ENCODE data around the gene POLA1.

The POLA1 gene

DNA sequence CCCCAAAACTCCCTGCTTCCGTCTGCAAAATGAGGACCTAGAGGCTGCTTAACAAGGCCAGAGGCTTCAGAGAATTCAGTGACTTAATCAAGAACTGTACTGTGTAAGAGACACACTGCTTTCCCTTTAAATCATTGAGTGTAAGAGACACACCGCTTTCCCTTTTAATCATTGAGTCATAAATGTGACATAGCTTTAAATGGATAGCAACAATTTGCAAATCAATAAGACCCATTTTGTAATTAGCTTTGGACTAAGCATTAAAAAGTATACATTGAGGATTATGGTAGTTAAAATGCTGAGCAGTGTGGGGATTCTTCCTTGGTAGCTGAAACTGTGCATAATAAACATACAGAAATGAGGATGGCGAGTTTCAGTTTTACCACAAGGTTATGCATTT is 290.2 kb downstream of the POLA1 start:
- no peaks in the 10 kb centered on the region for H3K36me3 ChIP-seq (ENCODE audit: control insufficient read depth, insufficient read depth, low read length)
- no peak for DNase-seq
- H2BK5ac ChIP-seq (ENCODE audit: low read length) = no peak overlapping the region
- no CpG with 5 or more reads among the region's 3 CpGs for WGBS (ENCODE audit: extremely low coverage, insufficient coverage, low lambda C conversion rate)
- no peaks in the 10 kb centered on the region for H3K4me1 ChIP-seq (ENCODE audit: control insufficient read depth, low read depth, low read length)
- H3K4ac ChIP-seq (ENCODE audit: low read depth, low read length) = no peak overlapping the region
- H3K23ac ChIP-seq (ENCODE audit: low read length) = no peak overlapping the region
- H2BK15ac ChIP-seq (replicated peaks; ENCODE audit: low read depth) = no peak overlapping the region
- no peak overlapping the region for H2AK5ac ChIP-seq (ENCODE audit: low read length)
- no peak overlapping the region for H4K8ac ChIP-seq (ENCODE audit: low read depth, low read length)
- no peak overlapping the region for H3K18ac ChIP-seq (ENCODE audit: low read length)
- no peaks in the 10 kb centered on the region for H3K79me2 ChIP-seq (ENCODE audit: control insufficient read depth, insufficient read depth, low read length)
- H3K27ac ChIP-seq (ENCODE audit: low read depth, low read length) = no peak overlapping the region
- no peak overlapping the region for H3K4me3 ChIP-seq (ENCODE audit: low read length)
- no peak overlapping the region for H4K5ac ChIP-seq (ENCODE audit: low read length)
- no peak overlapping the region for H2BK120ac ChIP-seq (ENCODE audit: low read depth, low read length)
- no peak overlapping the region for H3K56ac ChIP-seq (ENCODE audit: low read length)
- no peaks in the 10 kb centered on the region for H3K79me1 ChIP-seq (ENCODE audit: low read length)
- H3K9ac ChIP-seq (ENCODE audit: low read length) = no peak overlapping the region
- H3K4me2 ChIP-seq (ENCODE audit: low read length) = no peak overlapping the region
- no peaks in the 10 kb centered on the region for H3K27me3 ChIP-seq (ENCODE audit: insufficient read depth, low read length, poor library complexity)

DNA sequence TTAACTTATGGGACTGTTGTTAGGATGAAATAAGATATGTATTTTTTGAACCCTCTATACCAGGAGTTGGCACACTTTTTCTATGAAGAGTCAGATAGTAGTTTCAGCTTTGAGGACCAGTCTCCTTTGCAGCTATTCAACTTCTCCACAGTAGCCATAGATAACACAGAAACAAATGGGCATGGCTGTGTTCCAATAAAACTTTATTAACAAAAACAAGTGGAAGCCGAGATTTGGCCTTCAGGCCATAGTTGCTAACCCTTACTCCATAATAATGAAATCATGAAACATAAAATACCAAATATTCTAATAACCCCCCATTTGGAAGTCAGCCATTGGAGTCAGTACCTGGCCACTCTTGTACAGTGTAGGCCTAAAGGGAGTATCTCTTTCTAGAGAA is 291.4 kb downstream of the POLA1 start:
- Histone ChIP-seq H2AK5ac (ENCODE audit: low read length) (no peak overlapping the region), H3K56ac (ENCODE audit: low read length) (no peak overlapping the region), H3K27me3 (ENCODE audit: insufficient read depth, low read length, poor library complexity) (no peaks in the 10 kb centered on the region), H2BK5ac (ENCODE audit: low read length) (no peak overlapping the region), H3K4me3 (ENCODE audit: low read length) (no peak overlapping the region), H2BK120ac (ENCODE audit: low read depth, low read length) (no peak overlapping the region), H3K4me2 (ENCODE audit: low read length) (no peak overlapping the region), H4K8ac (ENCODE audit: low read depth, low read length) (no peak overlapping the region), H3K79me1 (ENCODE audit: low read length) (no peaks in the 10 kb centered on the region), H3K36me3 (ENCODE audit: control insufficient read depth, insufficient read depth, low read length) (no peaks in the 10 kb centered on the region), H3K23ac (ENCODE audit: low read length) (no peak overlapping the region), H3K79me2 (ENCODE audit: control insufficient read depth, insufficient read depth, low read length) (no peaks in the 10 kb centered on the region), H3K4ac (ENCODE audit: low read depth, low read length) (no peak overlapping the region), H3K18ac (ENCODE audit: low read length) (no peak overlapping the region), H2BK15ac (replicated peaks; ENCODE audit: low read depth) (no peak overlapping the region), H4K5ac (ENCODE audit: low read length) (no peak overlapping the region), H3K27ac (ENCODE audit: low read depth, low read length) (no peak overlapping the region), H3K9ac (ENCODE audit: low read length) (no peak overlapping the region), H3K4me1 (ENCODE audit: control insufficient read depth, low read depth, low read length) (no peaks in the 10 kb centered on the region)
- no CpG with 5 or more reads among the region's 1 CpG for WGBS (ENCODE audit: extremely low coverage, insufficient coverage, low lambda C conversion rate)
- no peak for DNase-seq

DNA sequence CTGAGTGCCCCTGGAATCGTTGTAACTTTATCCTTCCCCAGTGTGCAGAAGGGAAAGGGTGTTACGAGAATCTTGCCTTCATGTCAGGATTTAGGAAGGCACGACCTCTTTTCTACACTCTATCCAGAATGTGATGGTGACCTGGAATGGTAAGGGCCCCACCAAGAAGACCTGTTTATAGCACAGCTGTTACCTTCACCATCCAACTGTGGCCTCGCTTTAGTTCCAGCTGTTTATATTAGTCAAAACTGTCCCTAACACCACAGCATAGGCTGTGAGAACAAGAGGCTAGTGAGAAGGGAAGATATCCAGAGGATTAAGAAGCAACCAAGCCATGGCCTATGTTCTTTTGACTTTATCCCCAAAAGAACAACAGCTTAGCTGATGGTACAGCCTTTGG is 294.0 kb downstream of the POLA1 start:
- H2BK120ac ChIP-seq (ENCODE audit: low read depth, low read length) = no peak overlapping the region
- H3K79me2 ChIP-seq (ENCODE audit: control insufficient read depth, insufficient read depth, low read length) = no peaks in the 10 kb centered on the region
- no peak overlapping the region for H2BK15ac ChIP-seq (replicated peaks; ENCODE audit: low read depth)
- no peaks in the 10 kb centered on the region for H3K36me3 ChIP-seq (ENCODE audit: control insufficient read depth, insufficient read depth, low read length)
- H2BK5ac ChIP-seq (ENCODE audit: low read length) = no peak overlapping the region
- no peaks in the 10 kb centered on the region for H3K27me3 ChIP-seq (ENCODE audit: insufficient read depth, low read length, poor library complexity)
- H3K4me2 ChIP-seq (ENCODE audit: low read length) = no peak overlapping the region
- H4K5ac ChIP-seq (ENCODE audit: low read length) = no peak overlapping the region
- no peak for DNase-seq
- no CpG with 5 or more reads among the region's 4 CpGs for WGBS (ENCODE audit: extremely low coverage, insufficient coverage, low lambda C conversion rate)
- no peaks in the 10 kb centered on the region for H3K4me1 ChIP-seq (ENCODE audit: control insufficient read depth, low read depth, low read length)
- H3K27ac ChIP-seq (ENCODE audit: low read depth, low read length) = no peak overlapping the region
- no peak overlapping the region for H3K4me3 ChIP-seq (ENCODE audit: low read length)
- H3K9ac ChIP-seq (ENCODE audit: low read length) = no peak overlapping the region
- no peak overlapping the region for H4K8ac ChIP-seq (ENCODE audit: low read depth, low read length)
- no peak overlapping the region for H3K23ac ChIP-seq (ENCODE audit: low read length)
- no peak overlapping the region for H3K4ac ChIP-seq (ENCODE audit: low read depth, low read length)
- H3K79me1 ChIP-seq (ENCODE audit: low read length) = no peaks in the 10 kb centered on the region
- H2AK5ac ChIP-seq (ENCODE audit: low read length) = no peak overlapping the region
- no peak overlapping the region for H3K56ac ChIP-seq (ENCODE audit: low read length)
- H3K18ac ChIP-seq (ENCODE audit: low read length) = no peak overlapping the region

DNA sequence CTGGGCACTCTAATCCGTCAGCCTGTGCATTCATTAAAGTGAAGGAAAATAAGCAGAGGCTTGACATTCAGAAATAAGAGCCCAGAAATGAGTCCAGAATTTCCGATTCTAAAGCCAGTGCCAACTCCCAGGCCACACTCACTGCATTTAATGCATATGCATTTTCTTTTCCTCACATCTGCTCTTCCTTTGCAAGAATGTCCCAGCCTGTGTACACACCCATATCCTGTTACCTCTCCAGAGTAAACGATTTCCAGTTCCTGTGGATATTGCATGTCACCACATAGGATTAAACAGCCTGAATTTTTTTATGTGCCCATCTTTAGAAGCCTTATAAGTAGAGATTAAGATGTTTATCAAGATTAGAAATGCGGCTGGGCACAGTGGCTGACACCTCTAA is 294.6 kb downstream of the POLA1 start:
- H3K4me3 ChIP-seq (ENCODE audit: low read length) = no peak overlapping the region
- no peak overlapping the region for H2BK15ac ChIP-seq (replicated peaks; ENCODE audit: low read depth)
- H3K56ac ChIP-seq (ENCODE audit: low read length) = no peak overlapping the region
- H3K4ac ChIP-seq (ENCODE audit: low read depth, low read length) = no peak overlapping the region
- no peak for DNase-seq
- H3K27ac ChIP-seq (ENCODE audit: low read depth, low read length) = no peak overlapping the region
- H4K5ac ChIP-seq (ENCODE audit: low read length) = no peak overlapping the region
- H3K79me2 ChIP-seq (ENCODE audit: control insufficient read depth, insufficient read depth, low read length) = no peaks in the 10 kb centered on the region
- H3K18ac ChIP-seq (ENCODE audit: low read length) = no peak overlapping the region
- H3K79me1 ChIP-seq (ENCODE audit: low read length) = no peaks in the 10 kb centered on the region
- no peak overlapping the region for H2BK5ac ChIP-seq (ENCODE audit: low read length)
- H4K8ac ChIP-seq (ENCODE audit: low read depth, low read length) = no peak overlapping the region
- no CpG with 5 or more reads among the region's 4 CpGs for WGBS (ENCODE audit: extremely low coverage, insufficient coverage, low lambda C conversion rate)
- no peak overlapping the region for H3K4me2 ChIP-seq (ENCODE audit: low read length)
- H3K9ac ChIP-seq (ENCODE audit: low read length) = no peak overlapping the region
- no peaks in the 10 kb centered on the region for H3K36me3 ChIP-seq (ENCODE audit: control insufficient read depth, insufficient read depth, low read length)
- no peak overlapping the region for H3K23ac ChIP-seq (ENCODE audit: low read length)
- H2AK5ac ChIP-seq (ENCODE audit: low read length) = no peak overlapping the region
- no peaks in the 10 kb centered on the region for H3K4me1 ChIP-seq (ENCODE audit: control insufficient read depth, low read depth, low read length)
- no peaks in the 10 kb centered on the region for H3K27me3 ChIP-seq (ENCODE audit: insufficient read depth, low read length, poor library complexity)
- H2BK120ac ChIP-seq (ENCODE audit: low read depth, low read length) = no peak overlapping the region

DNA sequence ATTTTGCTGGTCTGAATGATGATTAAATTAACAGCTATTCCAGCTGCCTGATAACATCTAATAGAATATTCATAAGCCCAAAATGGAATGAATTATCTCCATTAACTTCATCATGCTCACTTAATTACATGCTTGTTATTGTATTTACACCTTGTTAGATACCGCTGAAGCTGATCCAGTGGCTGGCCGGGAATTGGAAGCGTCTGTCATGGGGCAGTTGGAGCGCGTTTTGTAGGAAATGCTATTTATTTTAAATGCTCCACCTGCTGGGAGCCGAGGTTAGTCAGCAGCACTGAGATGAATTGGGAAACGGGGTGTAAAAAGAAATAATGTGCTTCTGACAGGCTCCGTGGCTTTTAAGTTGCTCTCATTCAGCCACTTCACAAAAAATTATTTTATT is 296.8 kb downstream of the POLA1 start:
- Histone ChIP-seq H3K36me3 (ENCODE audit: control insufficient read depth, insufficient read depth, low read length) (no peaks in the 10 kb centered on the region), H3K18ac (ENCODE audit: low read length) (no peak overlapping the region), H3K56ac (ENCODE audit: low read length) (no peak overlapping the region), H3K79me1 (ENCODE audit: low read length) (no peaks in the 10 kb centered on the region), H2BK15ac (replicated peaks; ENCODE audit: low read depth) (no peak overlapping the region), H3K4me1 (ENCODE audit: control insufficient read depth, low read depth, low read length) (no peaks in the 10 kb centered on the region), H2BK120ac (ENCODE audit: low read depth, low read length) (no peak overlapping the region), H3K4ac (ENCODE audit: low read depth, low read length) (no peak overlapping the region), H4K5ac (ENCODE audit: low read length) (no peak overlapping the region), H2AK5ac (ENCODE audit: low read length) (no peak overlapping the region), H4K8ac (ENCODE audit: low read depth, low read length) (no peak overlapping the region), H3K79me2 (ENCODE audit: control insufficient read depth, insufficient read depth, low read length) (no peaks in the 10 kb centered on the region), H3K9ac (ENCODE audit: low read length) (no peak overlapping the region), H3K4me3 (ENCODE audit: low read length) (no peak overlapping the region), H3K23ac (ENCODE audit: low read length) (no peak overlapping the region), H3K27ac (ENCODE audit: low read depth, low read length) (no peak overlapping the region), H3K4me2 (ENCODE audit: low read length) (no peak overlapping the region), H2BK5ac (ENCODE audit: low read length) (no peak overlapping the region), H3K27me3 (ENCODE audit: insufficient read depth, low read length, poor library complexity) (no peaks in the 10 kb centered on the region)
- peak; percentile 26 for DNase-seq
- no CpG with 5 or more reads among the region's 8 CpGs for WGBS (ENCODE audit: extremely low coverage, insufficient coverage, low lambda C conversion rate)

DNA sequence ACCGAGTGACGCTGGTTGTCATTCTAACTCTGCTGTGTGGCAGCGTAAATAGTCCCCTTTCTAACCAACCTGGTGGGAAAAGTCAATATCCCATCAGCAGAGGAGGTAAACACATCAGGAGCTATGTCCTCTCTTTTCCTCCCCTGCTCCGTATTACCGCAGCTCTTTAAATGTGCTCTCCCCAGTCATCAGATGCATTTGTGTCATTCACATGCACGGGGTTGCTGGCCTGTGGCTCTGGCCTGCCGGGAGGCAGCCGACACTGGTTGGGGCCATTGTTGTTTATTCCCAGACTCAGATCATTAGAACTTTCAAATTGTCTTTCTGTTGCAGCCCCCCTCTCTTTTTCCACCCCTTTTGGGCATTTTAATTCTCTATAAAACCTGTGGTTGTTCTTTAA is 300.2 kb downstream of the POLA1 start:
- H2BK5ac ChIP-seq (ENCODE audit: low read length) = no peak overlapping the region
- WGBS (ENCODE audit: extremely low coverage, insufficient coverage, low lambda C conversion rate) = no CpG with 5 or more reads among the region's 8 CpGs
- no peak overlapping the region for H3K4ac ChIP-seq (ENCODE audit: low read depth, low read length)
- no peak overlapping the region for H3K9ac ChIP-seq (ENCODE audit: low read length)
- H4K8ac ChIP-seq (ENCODE audit: low read depth, low read length) = no peak overlapping the region
- no peak overlapping the region for H2BK15ac ChIP-seq (replicated peaks; ENCODE audit: low read depth)
- H2AK5ac ChIP-seq (ENCODE audit: low read length) = no peak overlapping the region
- H4K5ac ChIP-seq (ENCODE audit: low read length) = no peak overlapping the region
- no peaks in the 10 kb centered on the region for H3K4me1 ChIP-seq (ENCODE audit: control insufficient read depth, low read depth, low read length)
- H3K27me3 ChIP-seq (ENCODE audit: insufficient read depth, low read length, poor library complexity) = no peaks in the 10 kb centered on the region
- H3K4me3 ChIP-seq (ENCODE audit: low read length) = no peak overlapping the region
- DNase-seq = no peak
- H2BK120ac ChIP-seq (ENCODE audit: low read depth, low read length) = no peak overlapping the region
- no peak overlapping the region for H3K23ac ChIP-seq (ENCODE audit: low read length)
- no peaks in the 10 kb centered on the region for H3K36me3 ChIP-seq (ENCODE audit: control insufficient read depth, insufficient read depth, low read length)
- no peak overlapping the region for H3K27ac ChIP-seq (ENCODE audit: low read depth, low read length)
- no peaks in the 10 kb centered on the region for H3K79me1 ChIP-seq (ENCODE audit: low read length)
- no peak overlapping the region for H3K4me2 ChIP-seq (ENCODE audit: low read length)
- no peak overlapping the region for H3K18ac ChIP-seq (ENCODE audit: low read length)
- H3K79me2 ChIP-seq (ENCODE audit: control insufficient read depth, insufficient read depth, low read length) = no peaks in the 10 kb centered on the region
- H3K56ac ChIP-seq (ENCODE audit: low read length) = no peak overlapping the region
